Fibroblast of pulmonary artery (primary cell): ENCODE data around the gene IMPG2.

Experiments
- DNase-seq: peaks from one replicate; pipeline ENCODE4 v3.0.0-alpha.2; 2010; ENCODE audit warnings: low read depth
- H3K4me3 ChIP-seq: replicated peaks from 2 replicates; pipeline ENCODE4 v1.5.1; 2011; ENCODE audit warnings: low read depth, mild to moderate bottlenecking, control low read depth, low read length, moderate library complexity
- TF ChIP-seq, protein P1 (sequence below): IDR thresholded peaks from 2 replicates; pipeline ENCODE4 v1.5.1; 2011; ENCODE audit warnings: mild to moderate bottlenecking, control low read depth, low read length, inconsistent platforms; ENCODE audit errors: missing control alignments

IMPG2 gene

DNA sequence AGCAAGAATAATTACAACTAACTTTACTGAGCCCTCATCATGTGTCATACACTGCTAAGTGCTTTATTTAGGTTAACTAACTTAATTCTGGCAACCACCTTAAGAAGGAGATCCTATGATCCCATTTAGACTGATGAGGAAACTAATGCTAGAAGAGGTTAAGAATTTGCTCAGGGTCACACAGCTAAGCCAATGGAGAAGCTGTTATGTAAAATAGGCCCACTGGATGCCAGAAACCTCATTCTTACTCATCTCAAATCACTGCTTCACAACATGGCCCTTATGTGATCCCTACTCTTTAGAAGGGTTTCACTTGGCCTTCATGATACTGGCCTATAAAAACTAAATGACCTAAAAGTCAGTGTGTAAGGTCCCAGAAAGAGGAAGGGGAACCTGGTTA is 41.2 kb downstream of the IMPG2 start:
- no peak for DNase-seq
- TF ChIP-seq, protein P1, sequence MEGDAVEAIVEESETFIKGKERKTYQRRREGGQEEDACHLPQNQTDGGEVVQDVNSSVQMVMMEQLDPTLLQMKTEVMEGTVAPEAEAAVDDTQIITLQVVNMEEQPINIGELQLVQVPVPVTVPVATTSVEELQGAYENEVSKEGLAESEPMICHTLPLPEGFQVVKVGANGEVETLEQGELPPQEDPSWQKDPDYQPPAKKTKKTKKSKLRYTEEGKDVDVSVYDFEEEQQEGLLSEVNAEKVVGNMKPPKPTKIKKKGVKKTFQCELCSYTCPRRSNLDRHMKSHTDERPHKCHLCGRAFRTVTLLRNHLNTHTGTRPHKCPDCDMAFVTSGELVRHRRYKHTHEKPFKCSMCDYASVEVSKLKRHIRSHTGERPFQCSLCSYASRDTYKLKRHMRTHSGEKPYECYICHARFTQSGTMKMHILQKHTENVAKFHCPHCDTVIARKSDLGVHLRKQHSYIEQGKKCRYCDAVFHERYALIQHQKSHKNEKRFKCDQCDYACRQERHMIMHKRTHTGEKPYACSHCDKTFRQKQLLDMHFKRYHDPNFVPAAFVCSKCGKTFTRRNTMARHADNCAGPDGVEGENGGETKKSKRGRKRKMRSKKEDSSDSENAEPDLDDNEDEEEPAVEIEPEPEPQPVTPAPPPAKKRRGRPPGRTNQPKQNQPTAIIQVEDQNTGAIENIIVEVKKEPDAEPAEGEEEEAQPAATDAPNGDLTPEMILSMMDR, result no peak

DNA sequence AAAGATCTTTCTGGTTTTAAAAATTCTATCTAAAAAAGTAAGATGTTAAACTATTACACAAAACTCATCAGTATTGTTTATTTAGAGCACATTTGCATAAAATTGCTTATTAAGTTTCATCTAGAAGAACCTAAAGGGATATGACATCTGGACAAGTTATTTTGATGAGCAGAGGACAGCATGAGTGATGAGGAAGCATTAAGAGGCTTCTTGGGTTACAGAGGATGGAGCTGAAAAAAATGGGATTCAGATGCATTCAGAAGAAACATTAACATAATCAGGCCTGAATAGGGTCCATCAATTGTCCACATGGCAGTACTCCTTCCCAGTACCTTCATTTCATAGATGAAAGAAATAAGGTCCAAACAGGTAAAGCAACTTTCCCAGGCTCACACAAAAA is 41.6 kb downstream of the IMPG2 start:
- TF ChIP-seq, protein P1, result no peak
- no peak overlapping the region for H3K4me3 ChIP-seq
- DNase-seq, result no peak

More for the DNA sequence above, 41.2 kb downstream of the IMPG2 start:
- H3K4me3 ChIP-seq, result no peak overlapping the region

DNA sequence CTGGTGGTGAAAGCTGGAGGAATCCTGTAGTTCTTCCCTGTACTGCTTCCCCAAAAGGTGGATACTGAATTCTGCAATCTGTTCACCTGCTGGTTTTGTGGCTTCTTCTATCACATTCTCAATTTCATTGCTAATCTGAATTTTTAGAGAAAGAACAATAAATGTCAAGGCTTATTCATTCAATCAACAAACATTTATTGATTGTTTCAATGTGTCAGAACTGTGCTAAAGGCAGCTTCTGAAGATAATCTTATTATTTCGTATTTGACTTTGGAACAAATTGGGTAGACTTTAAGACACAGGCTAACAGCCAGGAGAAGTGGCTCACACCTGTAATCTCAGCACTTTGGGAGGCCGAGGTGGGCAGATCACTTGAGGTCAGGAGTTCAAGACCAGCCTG is 46.8 kb downstream of the IMPG2 start:
- DNase-seq, result no peak
- no peak overlapping the region for H3K4me3 ChIP-seq
- TF ChIP-seq, protein P1, result no peak

DNA sequence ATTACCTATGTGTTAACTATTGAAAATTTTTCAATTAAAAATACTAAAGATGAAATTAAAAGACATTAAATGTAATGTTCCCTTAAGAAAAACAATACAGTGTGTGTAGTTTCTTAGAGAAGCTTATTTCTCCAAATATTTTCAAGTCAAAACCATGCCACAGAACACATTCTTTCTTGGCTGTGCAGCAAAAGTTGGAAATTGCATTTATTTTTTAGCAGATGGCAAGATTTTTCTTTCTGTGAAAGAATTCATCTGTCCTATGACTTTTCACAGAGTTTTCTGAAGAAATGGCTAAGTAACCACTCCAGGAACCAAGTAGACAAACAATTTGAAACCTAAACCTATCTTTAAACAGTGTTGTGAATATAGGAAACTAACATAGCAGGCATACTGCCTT is 47.2 kb downstream of the IMPG2 start:
- H3K4me3 ChIP-seq, result no peak overlapping the region
- DNase-seq, result no peak
- TF ChIP-seq, protein P1, result no peak

DNA sequence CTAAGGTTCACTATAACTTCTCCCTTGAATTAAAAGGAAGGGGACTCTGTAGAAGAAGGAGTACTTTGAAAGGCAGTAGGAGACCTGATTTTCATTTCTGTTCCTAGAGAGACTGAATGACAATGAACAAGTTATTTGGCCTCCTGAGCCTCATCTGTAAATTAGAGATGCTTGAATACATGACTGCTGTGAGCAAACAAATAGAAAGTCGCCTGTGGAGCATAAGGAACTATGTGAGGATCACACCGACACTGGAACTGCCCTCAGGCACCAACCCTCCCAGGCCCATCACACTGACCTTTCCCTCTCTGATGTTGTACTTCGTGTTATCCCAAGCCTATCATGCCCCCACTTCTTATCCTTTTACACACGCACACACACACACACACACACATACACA is 48.6 kb downstream of the IMPG2 start:
- TF ChIP-seq, protein P1, result no peak
- H3K4me3 ChIP-seq, result no peak overlapping the region
- no peak for DNase-seq

DNA sequence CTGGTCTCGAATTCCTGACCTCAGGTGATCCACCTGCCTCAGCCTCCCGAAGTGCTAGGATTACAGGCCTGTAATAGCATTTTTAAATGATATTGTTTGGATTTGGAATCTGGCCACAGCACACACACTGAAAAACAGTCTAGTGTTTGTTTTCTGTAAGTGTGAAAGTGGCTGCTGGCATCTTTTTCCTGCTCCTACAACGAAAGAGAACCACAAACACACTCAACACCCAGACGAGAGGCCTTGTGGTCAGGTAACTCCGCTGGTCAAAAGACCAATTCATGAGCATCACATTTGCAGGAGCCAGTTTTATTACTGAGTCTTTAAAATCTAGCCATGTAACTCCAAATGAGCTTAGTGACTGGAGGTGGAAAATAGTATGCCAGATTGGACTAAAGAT is 50.2 kb downstream of the IMPG2 start:
- TF ChIP-seq, protein P1, result no peak
- no peak for DNase-seq
- H3K4me3 ChIP-seq, result no peak overlapping the region

DNA sequence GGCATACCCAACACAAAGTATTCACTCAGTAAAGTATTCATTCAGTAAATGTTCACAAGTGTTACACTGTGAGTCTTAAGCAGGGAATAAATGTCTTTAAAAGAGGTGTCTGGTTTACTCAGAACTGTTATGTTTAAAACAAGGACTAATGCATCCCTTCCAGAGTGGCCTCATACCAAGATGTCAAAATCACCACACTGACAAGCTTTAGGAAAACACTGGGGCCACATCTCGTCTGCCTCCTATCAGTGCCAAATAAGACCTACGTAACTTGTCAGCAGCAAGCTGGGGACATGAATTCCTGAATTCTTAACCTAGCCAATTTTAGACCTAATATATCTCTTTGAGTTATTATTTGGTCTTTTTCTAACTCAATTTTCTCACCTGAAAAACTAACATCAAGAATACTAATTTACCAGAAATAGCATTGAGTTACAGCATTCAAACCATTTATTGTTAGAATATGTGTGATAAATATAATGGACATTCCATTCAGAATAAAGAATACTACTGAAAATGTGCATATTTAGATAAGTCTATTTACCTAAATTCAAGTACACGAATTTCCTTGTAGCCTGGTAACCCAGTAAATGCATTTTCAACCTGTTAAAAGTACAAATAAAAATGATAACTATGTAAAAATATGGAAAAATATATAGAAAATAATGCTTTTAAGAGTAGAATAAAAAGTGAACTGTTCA is 51.3 kb downstream of the IMPG2 start:
- TF ChIP-seq, protein P1, result no peak
- DNase-seq, result no peak
- no peak overlapping the region for H3K4me3 ChIP-seq
